GM18907 (cell line): ENCODE results near the gene SCN3A.
A peak's percentile ranks its signal among the peaks of the same experiment; 100 is the strongest.

Source experiments
- ATAC-seq: cut with Tn5 transposase; IDR thresholded peaks from one replicate; pipeline ENCODE4 v1.9.1; 2021; ENCODE audit warnings: mild to moderate bottlenecking, moderate library complexity; ENCODE audit not compliant: unreplicated experiment

Gene SCN3A

DNA sequence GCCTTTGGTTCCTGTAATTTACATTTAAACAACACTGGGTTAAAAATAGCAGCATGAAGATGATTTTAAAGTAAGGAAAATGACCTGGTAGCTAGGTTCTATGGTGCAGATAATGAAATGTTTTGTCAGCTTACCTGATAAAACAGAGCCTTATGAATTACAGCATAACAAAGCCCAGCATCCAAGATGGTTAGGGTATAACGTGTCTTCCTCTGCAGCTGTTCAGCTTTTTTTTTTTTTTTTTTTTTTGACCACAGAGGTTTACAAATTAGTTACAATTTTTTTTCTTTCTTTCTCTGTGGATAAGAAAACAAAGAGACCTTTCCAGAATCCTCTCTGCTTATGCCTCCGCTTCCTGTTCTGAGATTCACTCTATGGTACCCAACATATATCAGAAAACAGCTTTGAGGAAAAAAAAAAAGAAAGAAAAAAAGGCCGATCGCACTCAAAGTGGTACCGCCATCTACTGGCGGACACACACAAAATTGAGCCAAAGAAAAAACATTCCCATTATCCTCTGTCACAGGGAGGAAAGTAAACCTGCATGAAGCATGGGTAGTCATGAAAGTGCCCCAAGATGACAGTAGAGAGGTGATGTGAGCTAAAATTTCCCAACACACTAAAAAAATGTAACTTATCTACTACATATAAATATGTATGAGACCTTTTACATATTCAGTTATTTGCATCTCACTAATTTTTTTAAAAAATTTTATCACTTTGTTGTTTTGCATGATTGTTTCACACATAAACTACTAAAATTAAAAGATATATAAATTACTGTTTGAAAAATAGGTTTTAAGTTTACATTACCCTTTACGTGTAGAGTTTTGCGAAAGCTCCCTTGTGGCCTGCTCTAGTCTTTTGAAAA lies at the start of gene SCN3A:
SCN3A (minus strand) TSS at position 362 of the 871 bp plus-strand sequence. CDS start 27,656 bp downstream, outside the sequence.
- ATAC-seq = peak; percentile 61

GRCh38 chr2:165253178-165253577 lies 49.3 kb upstream of the SCN3A start:
- ATAC-seq = no peak

DNA sequence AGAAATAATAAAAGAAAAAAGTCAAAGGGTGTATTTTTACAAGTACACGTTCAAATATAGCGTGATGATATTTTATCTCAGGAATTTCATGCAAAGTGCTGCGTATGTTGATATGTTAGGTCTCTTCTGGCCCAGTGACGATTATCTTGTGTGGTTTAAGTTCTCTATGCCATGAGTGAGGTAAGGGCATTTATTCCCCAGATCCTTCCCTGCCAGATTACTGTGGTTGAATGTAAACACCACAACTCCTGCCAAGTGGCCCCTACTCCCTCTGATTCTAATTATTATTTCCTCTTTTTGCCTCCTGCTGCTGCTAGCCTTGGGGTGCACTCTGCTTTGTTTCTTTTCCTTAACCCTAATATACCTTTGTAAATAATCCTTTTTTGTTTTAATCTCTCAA lies 47.5 kb upstream of the SCN3A start:
- no peak for ATAC-seq

DNA sequence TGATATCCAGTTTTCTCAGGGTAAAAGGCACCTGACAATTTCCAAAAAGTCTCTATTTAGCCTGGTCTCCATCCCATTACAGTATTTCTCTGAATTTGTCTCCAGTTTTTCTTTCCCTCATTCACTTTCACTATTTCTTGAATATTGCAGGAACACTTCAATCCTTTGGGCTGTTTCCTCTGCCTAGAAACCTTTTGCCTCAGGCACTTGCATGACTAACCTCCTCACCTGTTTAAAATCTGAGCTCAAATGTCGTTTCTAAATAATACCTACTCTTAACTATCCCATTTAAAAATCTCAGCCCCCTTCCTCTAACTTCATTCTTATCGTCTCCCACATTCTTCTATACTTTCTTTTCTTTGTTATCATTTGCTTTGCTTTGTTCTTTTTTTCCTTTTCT lies 44.4 kb upstream of the SCN3A start:
- ATAC-seq = no peak

- no peak for ATAC-seq
Observed at GRCh38 chr2:165245081-165245793, 41.4 kb upstream of the SCN3A start.

DNA sequence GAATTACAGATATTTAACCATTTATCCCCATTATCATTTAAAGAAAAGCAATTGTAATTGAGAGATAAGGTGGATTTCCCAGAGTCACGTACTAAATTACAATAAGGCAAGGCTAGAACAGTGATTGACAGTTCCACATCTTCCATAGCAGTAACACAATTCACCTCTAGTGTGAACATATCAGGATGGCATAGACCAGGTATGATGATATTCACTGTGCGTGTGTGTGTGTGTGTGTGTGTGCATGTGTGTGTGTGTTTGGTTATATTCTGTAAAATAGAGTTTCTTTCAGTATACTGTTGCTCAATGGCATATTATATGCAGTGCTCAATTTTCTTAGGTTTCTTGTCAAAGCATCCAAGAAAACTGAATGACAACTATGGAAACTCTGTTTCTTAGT lies 37.1 kb upstream of the SCN3A start:
- ATAC-seq = no peak

- ATAC-seq = no peak
Observed at GRCh38 chr2:165239856-165240515, 36.1 kb upstream of the SCN3A start.

- peak; percentile 73 for ATAC-seq
Observed at GRCh38 chr2:165239230-165239629, 35.4 kb upstream of the SCN3A start, which contains the start of gene SCN2A. TSS of gene SCN2A (plus strand) at chr2:165239414. CDS start at chr2:165295824, 56,410 bp downstream.

- ATAC-seq = no peak
Observed at GRCh38 chr2:165238295-165238694, 34.4 kb upstream of the SCN3A start.

DNA sequence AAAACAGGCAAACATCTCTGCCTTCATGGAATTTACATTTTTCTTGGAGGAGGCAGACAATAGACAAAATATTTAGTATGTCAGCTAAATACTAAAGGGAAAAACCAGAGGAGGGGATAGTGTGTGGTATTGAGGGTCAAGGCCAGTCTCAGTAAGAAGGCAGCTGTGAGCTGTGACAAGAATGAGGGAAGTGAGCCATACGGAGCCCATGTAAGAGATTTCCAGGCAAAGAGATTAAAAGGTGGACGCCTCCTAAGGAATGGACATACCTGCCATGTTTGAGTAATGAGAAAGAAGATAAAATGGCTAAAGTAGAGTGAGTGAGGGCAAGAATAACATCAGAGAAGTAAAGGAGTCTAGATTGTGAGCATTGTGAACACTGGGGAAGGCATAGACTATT lies 33.2 kb upstream of the SCN3A start:
- no peak for ATAC-seq

- ATAC-seq = no peak
Observed at GRCh38 chr2:165227571-165227970, 23.7 kb upstream of the SCN3A start.

GRCh38 chr2:165224941-165225340 lies 21.1 kb upstream of the SCN3A start:
- ATAC-seq = no peak

- ATAC-seq = no peak
Observed at GRCh38 chr2:165219481-165219880, 15.6 kb upstream of the SCN3A start.

DNA sequence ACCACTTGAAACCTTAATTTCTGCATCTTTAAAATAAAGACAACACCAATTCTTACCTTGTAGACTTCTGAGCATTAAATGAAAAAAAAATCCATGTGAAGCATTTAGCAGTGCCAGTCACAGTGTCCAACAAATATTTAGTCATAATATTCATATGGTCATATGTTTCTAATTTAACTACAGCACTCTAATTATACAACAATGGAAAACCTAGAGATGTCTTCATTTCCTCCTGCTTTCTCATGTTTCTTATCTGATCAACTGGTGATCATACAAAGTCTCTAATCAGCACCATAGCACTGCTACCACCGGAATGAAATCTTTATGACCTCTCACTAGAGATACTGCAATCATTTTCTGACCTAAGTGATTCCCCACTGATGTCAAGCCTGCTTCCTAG lies 10.2 kb upstream of the SCN3A start:
- ATAC-seq = no peak

- ATAC-seq = no peak
Observed at GRCh38 chr2:165208094-165208493, 4.2 kb upstream of the SCN3A start.

DNA sequence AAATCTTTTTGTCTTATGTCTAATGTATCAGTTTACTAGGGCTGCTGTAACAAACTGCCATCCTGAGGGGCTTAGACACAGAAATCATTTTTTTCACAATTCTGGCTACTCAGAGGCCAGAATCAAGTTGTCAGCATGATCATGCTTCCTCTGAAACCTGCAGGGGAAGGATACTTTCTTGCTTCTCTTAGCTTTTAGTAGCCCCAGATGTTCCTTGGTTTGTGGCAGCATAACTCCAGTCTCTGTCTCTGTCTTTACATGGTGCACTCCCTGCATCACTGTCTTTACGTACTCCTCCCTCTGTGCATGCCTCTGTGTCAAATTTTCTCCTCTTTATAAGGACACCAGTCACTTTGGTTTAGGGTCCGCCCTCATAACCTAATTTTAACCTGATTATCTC lies 2.0 kb upstream of the SCN3A start:
- no peak for ATAC-seq

- ATAC-seq = no peak
Observed at GRCh38 chr2:165202239-165202638, 1.6 kb downstream of the SCN3A start.

GRCh38 chr2:165198181-165198580 lies 5.7 kb downstream of the SCN3A start:
- no peak for ATAC-seq

DNA sequence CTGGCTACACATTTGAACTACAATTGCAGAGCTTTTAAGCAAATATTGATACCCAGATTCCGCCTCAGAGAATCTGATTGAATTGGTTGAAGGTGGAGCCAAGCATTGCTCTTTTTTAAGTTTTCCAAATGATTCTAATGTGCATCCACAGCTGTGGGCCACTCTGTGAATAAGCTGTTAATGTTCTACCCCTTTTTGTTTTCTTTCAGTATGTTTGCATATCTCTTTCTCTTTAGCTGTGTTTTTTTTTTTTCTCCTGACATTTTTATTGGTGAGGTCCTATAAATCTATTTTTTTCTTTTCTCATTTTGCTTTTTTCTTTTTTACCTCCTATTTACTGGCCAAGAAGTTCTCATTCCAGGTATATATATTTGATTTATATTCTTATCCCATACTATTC lies 6.5 kb downstream of the SCN3A start:
- ATAC-seq = no peak

GRCh38 chr2:165196411-165196810 lies 7.4 kb downstream of the SCN3A start:
- ATAC-seq = no peak

DNA sequence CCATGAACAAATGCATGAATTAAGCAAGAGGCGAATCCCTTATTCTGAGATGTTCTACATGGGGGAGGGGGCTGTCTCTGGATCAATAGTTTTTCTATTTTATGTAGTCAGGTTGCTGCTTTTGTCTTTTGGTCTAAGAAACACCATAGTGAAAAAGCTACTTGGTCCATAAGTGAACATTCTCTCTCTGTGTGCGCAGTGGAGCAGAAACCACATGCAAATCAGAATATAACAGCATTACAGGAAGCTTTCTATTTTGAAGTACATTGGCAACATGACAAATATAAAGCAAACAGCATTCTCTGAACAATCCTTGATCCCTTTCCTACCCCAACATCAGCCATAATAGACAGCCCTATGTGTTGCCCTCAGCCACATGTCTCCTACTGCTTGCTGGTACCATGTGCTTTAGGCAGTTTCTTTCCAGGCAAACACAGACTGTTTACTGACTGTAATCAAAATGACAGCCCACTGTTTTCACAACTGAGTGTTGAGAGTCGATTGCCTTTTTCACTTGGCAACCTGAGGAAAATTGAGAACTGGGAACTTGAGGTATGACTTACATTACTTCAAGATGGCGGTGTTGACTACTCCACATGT lies 10.6 kb downstream of the SCN3A start:
- ATAC-seq = peak; percentile 98
